ENCODE measurements around the gene SSBP3.

GRCh38 chr1:54315099-54315498, 91.1 kb downstream of the SSBP3 start:
- TF ChIP-seq EZH2phosphoT487 (IDR thresholded peaks at IDR 0.05; ENCODE audit: borderline replicate concordance, low read length) (no peak), CTCF (conservative IDR thresholded peaks at IDR 0.05; ENCODE audit: low read depth, low read length) (no peak)
